Keratinocyte (primary cell): ENCODE measurements around the gene CD101. TPM values are rescaled to one million over a fixed set of nuclear protein-coding genes. Genes with fewer than 3 reads are reported as not detected.

Experiments
- DNase-seq: peaks from one replicate; pipeline ENCODE4 v3.0.0-alpha.2; 2011; ENCODE audit warnings: low read depth, missing footprints, low spot score
- FAIRE-seq: peaks from 2 replicates; lab custom pipeline; 2011; peaks lifted over from hg19 to GRCh38; lab: Jason Lieb, UNC
- H2AFZ ChIP-seq: 2 replicates; pipeline ENCODE4 v1.6.0; 2012; ENCODE audit warnings: low read length, control low read depth, inconsistent platforms; ENCODE audit not compliant: control insufficient read depth
- H3K27ac ChIP-seq: 2 replicates; pipeline ENCODE4 v1.5.1; 2011; ENCODE audit warnings: low read length; ENCODE audit not compliant: control insufficient read depth, insufficient read depth
- H3K27me3 ChIP-seq: 3 replicates; pipeline ENCODE4 v1.6.0; 2011; ENCODE audit warnings: low read length; ENCODE audit not compliant: control insufficient read depth, insufficient read depth; ENCODE audit errors: extremely low read depth
- H3K36me3 ChIP-seq, 2 experiments: 2 replicates in 1 of 2; 3 replicates in 1 of 2; pipeline ENCODE4 v1.5.1; 2011; ENCODE audit warnings: low read length in 2 of 2, mild to moderate bottlenecking in 1 of 2; ENCODE audit not compliant: control insufficient read depth in 2 of 2, insufficient read depth in 2 of 2; ENCODE audit errors: extremely low read depth in 1 of 2
- H3K4me1 ChIP-seq: 3 replicates; pipeline ENCODE4 v1.5.1; 2011; ENCODE audit warnings: low read length; ENCODE audit not compliant: control insufficient read depth, insufficient read depth; ENCODE audit errors: extremely low read depth
- H3K4me2 ChIP-seq: 3 replicates; pipeline ENCODE4 v1.6.0; 2011; ENCODE audit warnings: low read depth, low read length; ENCODE audit not compliant: control insufficient read depth, insufficient read depth; ENCODE audit errors: extremely low read depth
- H3K4me3 ChIP-seq, 3 experiments: fragments of 200-600 bp in 1 of 3; sonication (generic) in 1 of 3; 2 replicates in 2 of 3; 3 replicates in 1 of 3; pipeline ENCODE4 v1.5.1; 2011 to 2016; ENCODE audit warnings: low read length in 3 of 3, mild to moderate bottlenecking in 3 of 3, control low read depth in 2 of 3, inconsistent platforms in 1 of 3, low read depth in 1 of 3, mixed read lengths in 1 of 3, mixed run types in 1 of 3, moderate library complexity in 1 of 3; ENCODE audit not compliant: control insufficient read depth in 2 of 3, insufficient read depth in 2 of 3; ENCODE audit errors: extremely low read depth in 1 of 3
- H3K79me2 ChIP-seq: 2 replicates; pipeline ENCODE4 v1.6.0; 2012; ENCODE audit warnings: low read length; ENCODE audit not compliant: control insufficient read depth, insufficient read depth
- H3K9ac ChIP-seq: 3 replicates; pipeline ENCODE4 v1.6.0; 2011; ENCODE audit warnings: low read length; ENCODE audit not compliant: control insufficient read depth, insufficient read depth; ENCODE audit errors: extremely low read depth
- H3K9me1 ChIP-seq: 3 replicates; pipeline ENCODE4 v1.6.0; 2011; ENCODE audit warnings: low read length; ENCODE audit not compliant: control insufficient read depth, insufficient read depth; ENCODE audit errors: extremely low read depth
- H3K9me3 ChIP-seq: 2 replicates; pipeline ENCODE4 v1.5.1; 2012; ENCODE audit warnings: low read depth, low read length; ENCODE audit not compliant: control insufficient read depth
- H4K20me1 ChIP-seq: 3 replicates; pipeline ENCODE4 v1.6.0; 2011; ENCODE audit warnings: low read length; ENCODE audit not compliant: control insufficient read depth, insufficient read depth; ENCODE audit errors: extremely low read depth
- EZH2 ChIP-seq: IDR thresholded peaks from one replicate; pipeline ENCODE4 v1.6.1; 2012; ENCODE audit warnings: inconsistent platforms, mild to moderate bottlenecking, low read length, moderate library complexity
- dilution Hi-C: fragments of 300-500 bp; cut with MboI; formaldehyde crosslinking; loops from one replicate; pipeline ENCODE4 v1.7.0; 2020; ENCODE audit warnings: low sequenced_read_pairs; ENCODE audit not compliant: extremely low pct_ligation_motif_present
- polyA plus RNA-seq, 5 experiments: library from polyadenylated mRNA; depleted of rRNA in 3 of 5; stranded (reverse) in 3 of 5; stranded (forward) in 1 of 5; unstranded in 1 of 5; fragments of >200 nt; gene quantifications; 1 replicate in 1 of 5; 2 replicates in 3 of 5; 3 replicates in 1 of 5; pipeline versions ENCODE4 v1.2.1 to v1.2.3, GENCODE V29; 2011 to 2012; ENCODE audit warnings: missing spikeins in 2 of 5, low read depth in 1 of 5, low replicate concordance in 1 of 5
- TF ChIP-seq, protein P1 (sequence below), 3 experiments: IDR thresholded peaks in 1 of 3; conservative IDR thresholded peaks in 1 of 3; optimal IDR thresholded peaks in 1 of 3; 2 replicates in 2 of 3; 3 replicates in 1 of 3; pipeline versions ENCODE3 to v1.5.1; 2011; ENCODE audit warnings: low read length in 3 of 3, mild to moderate bottlenecking in 3 of 3, moderate library complexity in 2 of 3, control low read depth in 1 of 3, inconsistent platforms in 1 of 3; ENCODE audit not compliant: insufficient read depth in 2 of 3; ENCODE audit errors: extremely low read depth in 1 of 3

The CD101 gene
- polyA plus RNA-seq, 1 donor (not counting 4 experiments of a cell fraction or from before 2014, with no cell fraction given): 1.8 TPM

- Histone ChIP-seq H3K4me1 (no peaks in the 10 kb centered on the region), H3K27ac (no peak overlapping the region), H3K79me2 (no peaks in the 10 kb centered on the region), H3K36me3 (peaks cover 0 to 6% of the 10 kb centered on the region in 2 experiments), H2AFZ (no peak overlapping the region), H3K4me3 (no peak overlapping the region), H3K9me3 (no peaks in the 10 kb centered on the region), H3K9me1 (peaks cover 2% of the 10 kb centered on the region), H3K9ac (no peak overlapping the region), H4K20me1 (no peaks in the 10 kb centered on the region), H3K27me3 (no peaks in the 10 kb centered on the region), H3K4me2 (no peak overlapping the region)
- FAIRE-seq: no peak
- dilution Hi-C loops: no loop called here
- TF ChIP-seq, protein P1, sequence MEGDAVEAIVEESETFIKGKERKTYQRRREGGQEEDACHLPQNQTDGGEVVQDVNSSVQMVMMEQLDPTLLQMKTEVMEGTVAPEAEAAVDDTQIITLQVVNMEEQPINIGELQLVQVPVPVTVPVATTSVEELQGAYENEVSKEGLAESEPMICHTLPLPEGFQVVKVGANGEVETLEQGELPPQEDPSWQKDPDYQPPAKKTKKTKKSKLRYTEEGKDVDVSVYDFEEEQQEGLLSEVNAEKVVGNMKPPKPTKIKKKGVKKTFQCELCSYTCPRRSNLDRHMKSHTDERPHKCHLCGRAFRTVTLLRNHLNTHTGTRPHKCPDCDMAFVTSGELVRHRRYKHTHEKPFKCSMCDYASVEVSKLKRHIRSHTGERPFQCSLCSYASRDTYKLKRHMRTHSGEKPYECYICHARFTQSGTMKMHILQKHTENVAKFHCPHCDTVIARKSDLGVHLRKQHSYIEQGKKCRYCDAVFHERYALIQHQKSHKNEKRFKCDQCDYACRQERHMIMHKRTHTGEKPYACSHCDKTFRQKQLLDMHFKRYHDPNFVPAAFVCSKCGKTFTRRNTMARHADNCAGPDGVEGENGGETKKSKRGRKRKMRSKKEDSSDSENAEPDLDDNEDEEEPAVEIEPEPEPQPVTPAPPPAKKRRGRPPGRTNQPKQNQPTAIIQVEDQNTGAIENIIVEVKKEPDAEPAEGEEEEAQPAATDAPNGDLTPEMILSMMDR (optimal IDR thresholded peaks at IDR 0.05 in 1 of 3, IDR thresholded peaks at IDR 0.05 in 1 of 3, conservative IDR thresholded peaks at IDR 0.05 in 1 of 3; ENCODE audit: extremely low read depth in 1 of 3, insufficient read depth in 2 of 3, low read length in 3 of 3): no peak
- TF ChIP-seq EZH2: no peak
- no peak for DNase-seq
Observed at GRCh38 chr1:117013309-117013858, 11.8 kb downstream of the CD101 start.

- Histone ChIP-seq H3K9me1 (peaks cover 2% of the 10 kb centered on the region), H3K27ac (no peak overlapping the region), H3K4me2 (no peak overlapping the region), H4K20me1 (no peaks in the 10 kb centered on the region), H3K9ac (no peak overlapping the region), H3K79me2 (no peaks in the 10 kb centered on the region), H2AFZ (no peak overlapping the region), H3K36me3 (peaks cover 0 to 6% of the 10 kb centered on the region in 2 experiments), H3K27me3 (no peaks in the 10 kb centered on the region), H3K9me3 (no peaks in the 10 kb centered on the region), H3K4me3 (no peak overlapping the region), H3K4me1 (no peaks in the 10 kb centered on the region)
- TF ChIP-seq, protein P1 (optimal IDR thresholded peaks at IDR 0.05 in 1 of 3, IDR thresholded peaks at IDR 0.05 in 1 of 3, conservative IDR thresholded peaks at IDR 0.05 in 1 of 3; ENCODE audit: extremely low read depth in 1 of 3, insufficient read depth in 2 of 3, low read length in 3 of 3): no peak
- no peak for TF ChIP-seq EZH2
- DNase-seq: no peak
- dilution Hi-C loops: no loop called here
- no peak for FAIRE-seq
Observed at GRCh38 chr1:117014209-117014608, 12.6 kb downstream of the CD101 start.
